ENCODE data around the gene HIVEP3.

Gene HIVEP3

DNA sequence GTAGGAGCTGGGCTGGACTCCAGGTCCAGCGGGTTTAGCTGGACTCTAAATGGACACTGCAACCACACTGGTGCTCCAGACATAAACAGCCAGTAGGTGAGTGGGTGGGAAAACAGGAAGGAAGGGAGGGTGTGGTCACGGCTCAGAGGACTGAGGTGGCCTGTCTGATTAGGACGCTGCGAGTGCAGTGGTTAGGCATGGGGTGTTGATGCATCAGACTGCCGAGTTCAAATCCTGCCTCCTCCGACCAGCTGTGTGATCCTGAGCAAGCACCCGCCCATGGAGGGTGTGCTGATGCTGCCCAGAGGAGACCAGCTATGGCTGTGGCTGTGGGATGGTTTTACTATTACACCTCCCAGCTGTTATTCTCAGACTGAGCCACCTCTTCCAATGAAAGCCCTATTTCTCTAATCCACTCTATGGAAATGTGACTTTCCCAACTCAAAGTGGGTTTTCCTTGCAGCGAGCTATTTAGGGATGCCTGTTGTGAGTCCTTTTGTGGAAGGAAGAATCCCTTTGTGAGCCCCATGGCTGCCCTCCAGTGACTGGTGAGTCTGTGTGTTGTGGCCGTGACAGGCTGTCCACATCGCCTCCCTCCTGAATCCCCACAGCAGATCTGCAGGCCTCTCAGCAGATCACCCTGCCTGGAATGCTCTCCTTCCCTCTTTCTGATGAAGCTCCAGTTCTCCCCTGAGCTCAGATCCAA is 377.7 kb downstream of the HIVEP3 start:
- no peak for DNase-seq (ENCODE audit: low read depth in 1 of 2, low spot score in 1 of 2)

DNA sequence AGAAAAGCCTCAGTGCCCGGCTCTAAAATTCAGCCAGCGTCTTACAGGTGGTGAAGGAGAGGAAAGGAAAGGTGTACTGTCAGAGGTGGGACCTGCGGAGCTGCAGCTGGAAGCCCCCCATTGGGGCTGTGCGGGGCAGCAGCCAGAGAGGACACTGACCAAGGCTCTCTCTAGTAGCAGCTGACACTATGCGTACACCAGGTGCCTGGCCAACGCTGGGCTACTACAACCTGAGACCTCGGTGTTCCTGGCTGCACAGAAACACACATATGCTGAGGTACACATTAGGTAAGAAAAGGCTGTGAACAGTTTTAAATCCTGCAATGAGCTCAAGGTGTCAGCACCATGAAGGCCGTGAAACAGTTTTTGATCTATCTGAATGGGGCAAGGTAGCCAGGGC is 378.7 kb downstream of the HIVEP3 start:
- DNase-seq (ENCODE audit: low read depth in 1 of 2, low spot score in 1 of 2), result no peak

DNA sequence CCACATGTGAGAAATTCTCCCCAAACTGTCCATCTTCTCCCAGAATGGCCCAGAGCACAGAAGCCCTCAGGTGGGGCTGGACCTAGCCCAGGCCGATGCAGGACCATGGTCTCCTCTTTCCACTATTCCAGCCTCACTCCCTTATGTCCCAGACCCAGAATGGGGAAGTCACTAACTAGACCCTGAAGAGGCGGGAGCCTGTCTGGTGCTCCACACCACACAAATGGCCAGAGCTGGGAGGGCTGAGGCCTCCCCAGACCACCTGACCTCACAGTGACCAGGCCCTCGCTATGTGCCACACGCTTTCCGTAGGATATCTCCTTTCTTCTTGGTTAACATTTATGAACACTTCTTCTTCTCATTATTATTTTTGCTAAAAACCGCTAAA is 379.3 kb downstream of the HIVEP3 start:
- DNase-seq (ENCODE audit: low read depth in 1 of 2, low spot score in 1 of 2), result no peak

DNA sequence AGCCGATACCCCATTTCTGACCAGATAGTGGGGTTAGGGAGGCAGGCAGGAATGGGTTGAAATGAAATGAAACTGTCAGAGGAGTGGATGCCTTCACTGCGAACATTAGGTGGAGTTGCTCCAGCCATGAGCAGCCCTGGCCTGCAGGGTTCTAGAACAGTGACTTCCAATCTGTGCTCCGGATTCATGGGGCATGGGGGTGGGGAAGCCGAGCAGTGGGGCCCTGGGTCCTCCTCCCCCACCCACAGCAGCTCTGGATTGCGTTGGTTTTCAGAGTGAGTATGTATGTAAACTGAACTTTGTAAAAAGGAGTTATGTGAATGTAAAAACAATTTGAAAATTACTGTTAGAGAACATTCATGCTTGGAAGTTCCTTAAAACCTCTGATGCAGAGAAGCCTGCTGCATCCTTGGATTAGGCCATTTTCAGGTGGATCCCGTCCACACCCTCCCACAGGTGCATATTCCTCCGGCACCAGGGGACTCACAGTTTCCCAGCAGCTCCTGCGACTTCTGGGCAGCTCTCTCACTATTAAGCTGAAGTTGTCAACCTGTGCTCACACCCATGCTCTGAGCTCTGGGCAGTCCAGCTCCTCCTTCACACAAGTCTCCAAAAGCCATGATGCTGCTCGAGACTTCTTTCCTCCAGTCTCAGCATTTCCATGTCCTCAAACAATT is 379.8 kb downstream of the HIVEP3 start:
- no peak for DNase-seq (ENCODE audit: low read depth in 1 of 2, low spot score in 1 of 2)

DNA sequence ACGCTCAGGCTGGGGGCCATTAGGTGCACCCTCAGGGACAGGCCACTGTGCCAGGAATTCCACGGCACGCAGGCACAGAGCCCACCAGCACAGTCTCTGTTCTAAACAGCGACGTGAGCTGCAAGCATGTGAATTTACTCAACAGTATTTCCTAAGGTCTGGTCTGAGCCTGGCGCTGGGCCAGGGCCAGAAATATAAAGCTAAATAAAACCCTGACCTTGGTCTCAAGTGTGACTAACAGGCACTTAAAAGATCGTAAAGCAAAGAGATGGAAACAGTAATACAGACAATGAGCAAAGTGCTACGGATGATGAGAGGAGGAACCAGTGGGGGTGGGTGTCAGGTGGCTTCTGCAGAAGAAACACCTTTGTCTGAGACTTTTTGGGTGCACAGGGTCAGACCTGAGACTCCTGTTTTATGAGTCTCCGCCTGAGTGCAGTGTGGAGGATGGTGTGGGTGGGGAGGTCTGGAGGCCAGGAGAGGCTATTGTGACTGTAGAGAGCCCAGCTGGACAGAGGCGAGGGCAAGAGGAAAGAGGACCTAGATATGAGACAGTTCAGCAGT is 380.9 kb downstream of the HIVEP3 start:
- DNase-seq (ENCODE audit: low read depth in 1 of 2, low spot score in 1 of 2), result no peak

DNA sequence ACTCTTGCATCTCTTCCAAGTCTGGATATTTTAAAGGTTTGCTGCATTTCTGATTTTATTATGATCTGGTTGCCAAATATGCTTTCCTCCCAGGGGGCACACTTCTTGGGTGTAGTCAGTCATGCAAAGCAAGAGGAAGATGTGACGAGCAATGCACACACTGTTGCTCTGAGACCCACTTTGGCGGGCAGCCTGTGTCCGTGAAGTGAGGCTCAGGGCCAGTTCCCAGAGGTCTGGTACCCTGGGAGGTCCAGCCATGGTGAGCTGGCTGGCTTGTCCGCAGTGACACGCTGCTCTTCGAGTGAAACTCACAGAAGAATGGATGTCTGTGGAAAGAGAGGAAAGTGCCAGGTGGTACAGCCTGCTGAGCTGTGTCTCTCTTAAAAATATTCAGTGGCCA is 381.5 kb downstream of the HIVEP3 start:
- DNase-seq (ENCODE audit: low read depth in 1 of 2, low spot score in 1 of 2), result no peak

DNA sequence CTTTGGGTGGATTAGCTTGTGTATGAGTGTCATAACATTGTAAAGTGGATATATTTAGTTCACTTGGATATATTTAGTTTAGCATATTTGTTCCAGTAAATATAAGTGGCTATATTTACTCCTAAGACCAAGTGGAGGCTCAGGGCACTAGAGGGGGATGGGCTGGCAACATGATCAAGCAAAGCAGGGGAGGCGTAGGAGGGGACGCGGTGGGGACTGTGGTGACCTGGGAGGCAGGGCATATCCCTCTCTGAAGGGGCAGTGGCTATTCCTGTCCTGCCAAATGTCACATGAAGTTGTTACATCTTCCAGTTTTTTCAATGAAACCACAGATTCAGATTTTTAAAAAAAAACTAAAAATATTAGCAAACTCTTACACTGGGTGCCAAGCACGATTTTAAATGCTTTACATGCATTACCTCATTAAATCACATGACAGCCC is 382.3 kb downstream of the HIVEP3 start:
- DNase-seq (ENCODE audit: low read depth in 1 of 2, low spot score in 1 of 2), result no peak

DNA sequence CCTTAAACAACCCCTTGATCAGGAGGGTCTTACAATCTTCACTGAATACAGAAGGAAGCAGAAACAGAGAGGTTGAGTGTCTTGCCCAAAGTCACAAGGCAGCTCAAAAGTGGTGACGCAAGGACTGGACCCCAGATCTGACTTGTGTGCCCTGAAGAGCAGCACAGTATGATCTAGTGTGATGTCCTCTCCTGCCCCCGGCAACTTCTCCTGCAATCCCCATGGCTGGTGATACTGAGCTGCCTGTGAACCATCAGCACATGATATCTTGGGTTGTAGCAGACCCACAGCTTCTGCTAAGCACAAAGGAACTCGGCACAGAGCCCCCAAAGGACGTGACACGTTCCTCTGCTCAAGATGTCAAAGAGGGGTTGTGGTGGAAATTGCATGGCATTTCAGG is 383.0 kb downstream of the HIVEP3 start:
- no peak for DNase-seq (ENCODE audit: low read depth in 1 of 2, low spot score in 1 of 2)

DNA sequence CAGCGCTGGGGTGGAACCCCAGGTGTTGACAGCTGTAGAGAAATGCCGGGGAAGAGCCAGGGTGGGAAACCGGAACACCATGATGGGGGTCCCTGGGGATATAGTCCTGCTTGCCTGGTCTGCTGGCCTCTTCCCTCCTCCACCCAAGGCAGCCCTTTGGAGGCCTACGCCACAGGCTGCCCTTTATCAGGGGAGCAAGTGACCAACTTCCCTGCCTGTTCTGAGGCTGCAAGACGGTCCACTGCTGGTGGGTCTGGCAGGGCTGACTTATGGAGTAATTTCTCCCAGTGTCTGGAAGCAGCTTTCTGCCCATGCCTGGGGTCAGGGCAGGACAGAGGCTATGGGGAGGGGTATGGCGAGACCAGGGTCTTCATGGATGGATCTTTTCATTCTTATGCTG is 383.4 kb downstream of the HIVEP3 start:
- DNase-seq (ENCODE audit: low read depth in 1 of 2, low spot score in 1 of 2), result no peak

DNA sequence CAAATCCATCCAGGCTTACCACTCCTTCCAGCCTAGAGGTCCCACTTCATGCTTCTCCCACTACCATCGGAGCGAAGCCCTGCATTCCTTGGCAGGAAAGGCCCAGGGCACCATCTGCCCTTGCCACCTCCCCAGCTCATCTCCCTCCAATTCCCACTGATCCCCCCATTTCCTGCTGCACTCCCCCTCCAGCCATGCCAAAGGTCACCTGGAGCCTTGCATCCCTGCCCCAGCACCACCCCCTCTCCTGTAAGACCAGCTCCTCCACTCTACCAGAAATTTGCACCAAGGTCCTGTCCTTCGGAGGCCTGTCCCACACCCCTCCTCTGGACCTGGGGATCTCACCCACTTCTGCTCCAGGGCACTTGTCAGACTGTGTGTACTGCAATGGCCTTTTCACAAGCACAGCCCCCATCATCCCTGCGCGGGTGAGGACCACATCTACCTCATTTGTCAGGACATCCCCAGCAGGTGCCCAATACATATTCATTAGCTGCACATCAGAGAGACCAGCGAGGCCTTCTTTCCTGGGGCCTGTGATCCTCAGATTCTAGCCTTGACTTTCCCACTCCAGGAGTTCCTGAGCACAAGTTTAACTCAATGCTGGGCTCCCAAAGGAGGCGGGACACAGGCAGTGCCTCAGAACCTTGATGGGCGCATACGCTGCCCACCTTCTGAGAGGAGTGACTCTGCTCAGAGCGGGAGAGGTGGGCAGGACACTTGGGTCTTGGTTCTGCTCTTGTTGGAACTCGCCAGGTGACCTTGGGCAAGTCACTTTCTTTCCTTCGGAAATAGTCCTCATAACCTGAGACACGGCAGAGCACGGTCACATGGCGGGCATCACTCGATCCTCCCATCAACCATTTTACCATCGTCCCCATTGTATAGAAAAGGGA is 384.3 kb downstream of the HIVEP3 start:
- no peak for DNase-seq (ENCODE audit: low read depth in 1 of 2, low spot score in 1 of 2)

DNA sequence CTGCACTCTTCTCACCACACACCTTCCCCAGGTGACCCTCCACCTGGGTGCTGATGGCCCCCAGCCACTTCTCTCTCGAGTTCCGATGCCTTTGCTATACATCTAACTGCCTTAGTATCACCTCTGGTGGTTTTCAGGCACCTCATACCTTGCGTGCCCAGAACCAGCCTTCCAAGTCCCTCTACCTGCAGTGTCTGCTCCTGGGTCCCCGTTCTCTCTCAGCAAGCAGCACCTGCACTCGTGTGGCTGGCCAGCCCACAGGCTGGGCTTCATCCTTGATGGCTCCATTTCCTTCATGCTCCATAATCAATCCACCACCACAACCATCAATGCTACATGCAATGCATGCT is 385.0 kb downstream of the HIVEP3 start:
- DNase-seq (ENCODE audit: low read depth in 1 of 2, low spot score in 1 of 2), result no peak

DNA sequence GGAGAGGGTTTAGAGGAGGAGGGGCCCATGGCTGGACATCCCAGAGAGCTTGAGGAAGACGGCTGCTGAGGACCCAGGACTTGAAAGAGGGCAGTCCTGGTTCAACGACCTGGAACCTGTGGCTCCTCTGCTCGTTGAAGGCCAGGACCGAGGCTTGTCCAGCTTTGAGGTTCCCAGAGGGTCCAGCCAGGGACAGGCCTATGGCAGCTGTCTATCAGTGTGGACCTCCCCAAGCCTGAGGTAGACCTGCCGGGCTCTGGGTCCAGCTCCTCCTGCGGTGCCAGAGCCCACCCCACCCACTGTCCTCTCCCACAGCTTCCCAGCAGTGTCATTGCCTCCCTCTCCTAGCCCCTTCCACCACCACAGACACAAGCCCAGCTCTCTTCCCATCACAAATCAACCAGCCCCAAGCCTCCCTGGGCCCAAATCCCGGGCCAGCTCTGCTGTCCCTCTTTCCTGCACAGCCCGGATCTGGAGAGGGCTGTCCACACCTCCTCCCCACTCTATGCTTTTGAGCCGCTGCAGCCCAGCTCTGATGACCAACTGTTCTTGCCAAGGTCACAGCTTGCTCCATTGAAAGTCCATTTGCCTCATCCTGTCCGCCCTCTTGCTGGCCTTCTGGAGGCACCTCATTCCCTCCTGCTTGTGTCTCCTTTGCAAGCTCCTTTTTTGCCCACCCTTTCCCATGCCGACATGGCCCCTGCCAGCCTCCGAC is 385.5 kb downstream of the HIVEP3 start:
- DNase-seq (ENCODE audit: low read depth in 1 of 2, low spot score in 1 of 2), result no peak

DNA sequence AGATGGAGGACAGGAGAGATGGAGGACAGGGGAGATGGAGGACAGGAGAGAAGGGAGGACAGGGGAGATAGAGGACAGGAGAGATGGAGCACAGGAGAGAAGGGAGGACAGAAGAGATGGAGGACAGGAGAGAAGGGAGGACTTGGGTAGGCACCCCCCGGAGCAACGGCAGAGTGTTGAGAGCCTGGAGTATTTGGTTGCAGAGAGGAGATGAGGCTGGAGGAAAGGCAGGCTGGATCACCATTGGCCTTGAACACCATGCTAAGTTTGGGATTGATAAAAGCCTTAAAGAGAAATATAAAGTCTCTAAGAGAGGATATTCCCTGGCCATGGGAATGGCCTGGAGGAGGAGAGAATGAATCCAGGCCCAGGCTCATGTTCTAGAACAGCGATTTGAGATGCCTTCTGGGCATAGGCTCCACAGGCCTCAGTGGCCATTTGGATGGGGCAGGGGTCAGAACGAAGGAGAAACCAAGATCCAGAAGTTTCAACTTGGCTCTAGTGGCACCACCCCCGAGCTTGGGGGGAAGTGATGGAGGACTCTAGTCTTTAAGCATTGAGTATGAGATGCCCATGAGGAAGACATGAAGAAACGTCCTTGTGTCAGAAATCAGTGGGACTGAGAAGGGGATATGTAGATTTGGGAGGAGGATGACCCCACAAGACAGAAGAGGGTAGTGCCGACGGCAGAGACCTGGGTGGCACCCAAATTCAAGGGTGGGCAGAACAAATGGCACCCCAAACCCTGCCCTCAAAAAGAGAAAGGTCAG is 386.3 kb downstream of the HIVEP3 start:
- DNase-seq (ENCODE audit: low read depth in 1 of 2, low spot score in 1 of 2), result no peak

DNA sequence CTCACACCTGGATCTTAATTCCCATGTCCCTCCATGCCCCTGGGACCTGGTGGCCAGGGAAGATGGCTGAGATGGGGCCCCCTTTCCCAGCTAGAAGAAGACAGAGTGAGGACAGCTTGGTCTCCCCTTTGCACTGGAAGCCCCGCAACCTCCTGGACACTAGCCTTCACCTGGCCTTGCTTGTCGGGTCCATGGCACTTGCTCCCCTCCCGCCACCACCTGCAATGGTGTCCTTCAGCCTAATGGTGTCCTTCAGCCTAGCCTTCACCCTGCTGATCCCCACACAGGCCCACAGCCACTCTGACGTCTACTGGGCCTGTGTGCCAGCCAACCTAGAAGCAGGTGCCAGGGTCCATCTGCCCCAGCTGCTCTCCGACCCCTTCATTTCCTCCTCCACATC is 388.3 kb downstream of the HIVEP3 start:
- no peak for DNase-seq (ENCODE audit: low read depth in 1 of 2, low spot score in 1 of 2)

DNA sequence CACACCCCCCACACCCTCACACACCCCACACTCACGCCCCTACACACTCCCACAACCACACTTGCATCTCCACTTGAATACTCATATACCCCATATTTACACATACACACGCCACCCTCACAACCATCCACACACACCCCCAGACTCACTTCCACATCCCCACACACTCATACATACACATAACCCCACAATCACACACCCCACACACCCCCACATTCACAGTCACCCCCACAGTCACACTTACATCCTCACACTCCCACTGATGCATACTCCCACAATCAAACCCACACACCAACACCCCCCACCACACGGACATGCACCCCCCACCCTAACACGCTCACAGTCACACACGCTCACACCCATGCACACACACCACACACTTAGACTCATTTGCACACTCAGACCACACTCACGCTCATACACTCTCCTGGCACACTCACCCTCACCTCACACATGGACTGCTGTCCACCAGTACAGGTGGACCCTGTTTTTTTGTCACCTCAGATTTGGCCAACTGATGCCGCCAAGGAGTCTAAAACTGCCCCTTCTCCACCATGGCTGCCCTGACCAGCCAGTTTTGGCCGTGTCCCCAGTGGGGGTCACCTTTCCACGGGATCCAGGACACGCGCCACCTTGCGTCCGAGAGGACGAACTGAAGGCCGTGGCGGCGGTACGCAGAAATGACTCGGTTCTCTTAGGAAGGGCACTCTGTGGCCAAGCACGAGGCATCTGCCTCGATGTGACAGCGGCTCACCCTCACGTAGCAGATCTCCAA is 388.9 kb downstream of the HIVEP3 start:
- no peak for DNase-seq (ENCODE audit: low read depth in 1 of 2, low spot score in 1 of 2)

DNA sequence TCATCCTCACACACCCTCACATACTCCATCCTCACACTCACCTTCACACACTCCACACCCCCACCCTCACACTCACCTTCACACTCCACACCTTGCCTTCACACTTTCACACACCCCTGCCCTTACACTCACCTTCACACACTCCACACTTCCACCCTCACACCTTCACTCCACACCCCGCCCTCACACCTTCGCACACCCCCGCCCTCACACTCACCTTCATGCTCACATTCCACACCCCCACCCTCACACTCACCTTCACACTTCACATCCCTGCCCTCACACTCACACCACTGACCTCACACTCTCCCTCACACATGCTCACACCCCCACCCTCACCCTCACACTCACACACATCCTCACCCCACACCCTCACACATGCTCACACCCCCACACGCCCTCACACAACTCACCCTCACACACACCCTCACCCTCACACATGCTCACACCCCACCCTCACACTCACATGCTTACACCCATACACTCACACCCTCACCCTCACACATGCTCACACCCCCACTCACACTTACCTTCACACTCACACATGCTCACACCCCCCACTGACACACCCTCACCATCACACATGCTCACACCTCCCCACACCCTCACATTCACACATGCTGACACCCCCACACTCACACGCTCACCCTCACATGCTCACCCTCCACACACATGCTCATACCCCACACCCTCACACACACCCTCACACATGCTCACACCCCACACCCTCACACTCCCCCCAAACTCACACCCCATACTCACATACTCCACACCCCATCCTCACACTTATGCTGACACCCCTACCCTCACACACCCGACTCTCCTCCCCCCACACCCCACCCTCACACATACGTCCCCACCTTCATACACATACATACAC is 389.8 kb downstream of the HIVEP3 start:
- no peak for DNase-seq (ENCODE audit: low read depth in 1 of 2, low spot score in 1 of 2)

DNA sequence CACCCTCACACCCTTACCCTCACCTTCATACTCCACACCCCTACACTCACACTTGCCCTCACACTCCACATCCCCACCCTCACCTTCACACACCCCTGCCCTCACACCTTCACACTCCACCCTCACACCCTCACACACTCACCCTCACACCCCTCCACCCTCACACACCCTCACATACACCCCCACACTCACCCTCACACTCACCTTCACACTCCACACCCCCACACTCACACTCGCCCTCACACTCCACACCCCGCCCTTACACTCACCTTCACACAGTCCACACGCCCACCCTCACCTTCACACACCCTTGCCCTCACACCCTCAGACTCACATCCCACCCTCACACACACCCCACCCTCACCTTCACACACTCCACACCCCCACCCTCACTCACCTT is 390.6 kb downstream of the HIVEP3 start:
- no peak for DNase-seq (ENCODE audit: low read depth in 1 of 2, low spot score in 1 of 2)

DNA sequence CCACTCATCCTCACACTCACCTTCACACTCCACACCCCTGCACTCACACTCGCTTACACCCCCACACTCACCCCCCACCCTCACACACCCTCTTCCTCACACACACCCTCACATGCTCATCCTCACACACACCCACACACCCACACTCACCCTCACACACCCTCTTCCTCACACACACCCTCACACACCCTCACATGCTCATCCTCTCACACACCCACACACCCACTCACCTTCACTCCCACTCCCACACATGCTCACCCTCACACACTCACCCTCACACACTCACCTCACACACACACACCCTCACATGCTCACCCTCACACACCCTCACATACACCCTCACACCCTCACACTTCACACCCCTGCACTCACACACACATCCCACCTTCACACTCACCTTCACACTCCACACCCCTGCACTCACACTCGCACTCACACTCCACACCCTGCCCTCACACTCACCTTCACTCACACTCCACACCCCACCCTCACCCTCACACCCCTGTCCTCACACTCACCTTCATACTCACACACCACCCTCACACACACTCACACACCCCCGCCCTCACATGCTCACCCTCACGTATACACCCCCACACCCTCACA is 391.7 kb downstream of the HIVEP3 start:
- DNase-seq (ENCODE audit: low read depth in 1 of 2, low spot score in 1 of 2), result no peak
